ENCODE measurements around the gene PRKCA. TPM values are rescaled to one million over a fixed set of nuclear protein-coding genes. Genes with fewer than 3 reads are reported as not detected.
A peak's percentile ranks its signal among the peaks of the same experiment; 100 is the strongest.

PRKCA gene
- polyA plus RNA-seq, 2 of the 4 experiments (the other 2 are of a cell fraction): 28.8 to 65.0 TPM

- TF ChIP-seq JUN (IDR thresholded peaks at IDR 0.05): no peak
- 0 out of 2 replicates have a peak, but pooled peaks have one; percentile 30 for TF ChIP-seq ESRRA (IDR thresholded peaks at IDR 0.05; ENCODE audit: borderline replicate concordance, low read length)
- no peak for TF ChIP-seq GATA3 (IDR thresholded peaks at IDR 0.05; ENCODE audit: borderline replicate concordance)
- no peak for TF ChIP-seq RFX5 (IDR thresholded peaks at IDR 0.05)
- TF ChIP-seq CTCF (IDR thresholded peaks at IDR 0.05): peak; percentile 17; the same call in 2 of the 3 replicates
- TF ChIP-seq MYC (IDR thresholded peaks at IDR 0.05; ENCODE audit: borderline replicate concordance, low read length): no peak
- no peak for TF ChIP-seq USF2 (IDR thresholded peaks at IDR 0.05)
- TF ChIP-seq NR3C1 (IDR thresholded peaks at IDR 0.05): no peak
- TF ChIP-seq ZNF302 (CRISPR knock-in tag; IDR thresholded peaks at IDR 0.05): no peak
- no peak for TF ChIP-seq MAZ (IDR thresholded peaks at IDR 0.05; ENCODE audit: borderline replicate concordance, low read depth, low read length)
- TF ChIP-seq CHD2 (IDR thresholded peaks at IDR 0.05; ENCODE audit: low read length, partially characterized antibody): no peak
- TF ChIP-seq HEYL (CRISPR knock-in tag; IDR thresholded peaks at IDR 0.05): no peak
- TF ChIP-seq CHD4 (IDR thresholded peaks at IDR 0.05; ENCODE audit: borderline replicate concordance): no peak
- TF ChIP-seq EHMT2 (IDR thresholded peaks at IDR 0.05; ENCODE audit: low read depth): no peak
- no peak for TF ChIP-seq HOXA7 (CRISPR knock-in tag; IDR thresholded peaks at IDR 0.05)
- no peak for TF ChIP-seq CEBPB (IDR thresholded peaks at IDR 0.05)
- no peak for TF ChIP-seq POLR2AphosphoS2 (conservative IDR thresholded peaks at IDR 0.05; ENCODE audit: low read length)
- TF ChIP-seq POLR2A (IDR thresholded peaks at IDR 0.05; ENCODE audit: low read length): no peak
- no peak for TF ChIP-seq JUNB (IDR thresholded peaks at IDR 0.05)
- TF ChIP-seq RAD21 (conservative IDR thresholded peaks at IDR 0.05 in 1 of 2, IDR thresholded peaks at IDR 0.05 in 1 of 2): peak in 1 of 2 experiments; percentile 38; a peak in 1 of 5 replicates
- TF ChIP-seq HDAC2 (IDR thresholded peaks at IDR 0.05): no peak
- peak; percentile 25; the same call in 2 of the 3 replicates for TF ChIP-seq SMC3 (IDR thresholded peaks at IDR 0.05)
- TF ChIP-seq KDM1A (IDR thresholded peaks at IDR 0.05; ENCODE audit: low read depth): no peak
- TF ChIP-seq ATOH8 (CRISPR knock-in tag; IDR thresholded peaks at IDR 0.05; ENCODE audit: low read depth): no peak
- 0 out of 2 replicates have a peak, but pooled peaks have one; percentile 42 for TF ChIP-seq HOXB5 (CRISPR knock-in tag; IDR thresholded peaks at IDR 0.05)
- no peak for TF ChIP-seq BCL3 (IDR thresholded peaks at IDR 0.05)
- no peak for TF ChIP-seq ZFP36 (IDR thresholded peaks at IDR 0.05; ENCODE audit: borderline replicate concordance, partially characterized antibody)
- TF ChIP-seq RCOR1 (IDR thresholded peaks at IDR 0.05; ENCODE audit: low read depth, low read length): no peak
- TF ChIP-seq ZSCAN20 (CRISPR knock-in tag; IDR thresholded peaks at IDR 0.05): no peak
- no peak for TF ChIP-seq CBX2 (IDR thresholded peaks at IDR 0.05; ENCODE audit: borderline replicate concordance, low read depth)
- FAIRE-seq (peak; percentile 49), ATAC-seq (peak; percentile 49 to 74), DNase-seq (ENCODE audit: low read depth in 1 of 2, low spot score in 1 of 2) (peak; percentile 52 to 66)
- ChIA-PET POLR2A (interaction anchor here (1.1 to 1.3 kb wide), 2 partner anchors 12 to 44 kb away, joined by 3 to 4 read pairs; no protein-coding TSS in a partner anchor), CTCF (interaction anchor here (0.7 to 2.1 kb wide), 24 partner anchors 9 to 321 kb away, joined by 3 to 11 read pairs (median 4); no protein-coding TSS in a partner anchor)
- no peaks in the 10 kb centered on the region for H3K9me3 ChIP-seq
- peak overlapping the region; percentile 88 to 97 for H3K27ac ChIP-seq
- peak overlapping the region; percentile 95 for H3K4me2 ChIP-seq
- peak overlapping the region; percentile 85 for H3K4me3 ChIP-seq
- peaks cover 22% of the 10 kb centered on the region for H3K4me1 ChIP-seq
- 7% methylated on average over 14 of the region's 14 CpGs for WGBS (ENCODE audit: missing lambda C conversion rate)
These were observed 2.1 kb downstream of the PRKCA start for GRCh38 chr17:66304304-66305174.
